KG1 (cell line): ENCODE data around the gene SLC15A3.
A peak's percentile ranks its signal among the peaks of the same experiment; 100 is the strongest.

Experiments used
- DNase-seq: peaks from one replicate; lab custom pipeline; 2025; lab: John Stamatoyannopoulos, UW

Gene SLC15A3

GRCh38 chr11:60928563-60929001 is 23.4 kb downstream of the SLC15A3 start:
- no peak for DNase-seq

GRCh38 chr11:60927600-60927999 is 24.4 kb downstream of the SLC15A3 start:
- DNase-seq, result no peak

GRCh38 chr11:60927061-60927592 is 24.8 kb downstream of the SLC15A3 start:
- no peak for DNase-seq

- no peak for DNase-seq
These were observed 25.5 kb downstream of the SLC15A3 start for GRCh38 chr11:60926500-60926899.

GRCh38 chr11:60925868-60926267 is 26.1 kb downstream of the SLC15A3 start:
- no peak for DNase-seq

GRCh38 chr11:60924906-60925853 is 26.8 kb downstream of the SLC15A3 start:
- no peak for DNase-seq

GRCh38 chr11:60924110-60924905 is 27.7 kb downstream of the SLC15A3 start, which contains the start of gene TMEM132A:
TMEM132A (plus strand) TSS chr11:60924460; CDS start chr11:60924634, 174 bp downstream.
- no peak for DNase-seq

- DNase-seq, result no peak
These were observed 28.2 kb downstream of the SLC15A3 start for GRCh38 chr11:60923800-60924109.

GRCh38 chr11:60923326-60923725 is 28.6 kb downstream of the SLC15A3 start:
- no peak for DNase-seq

GRCh38 chr11:60922906-60923305 is 29.1 kb downstream of the SLC15A3 start:
- no peak for DNase-seq

- DNase-seq, result no peak
These were observed 30.1 kb downstream of the SLC15A3 start for GRCh38 chr11:60921777-60922335.

GRCh38 chr11:60921259-60921658 is 30.7 kb downstream of the SLC15A3 start:
- no peak for DNase-seq

- DNase-seq, result no peak
These were observed 32.0 kb downstream of the SLC15A3 start for GRCh38 chr11:60919956-60920355.

GRCh38 chr11:60919320-60919719 is 32.7 kb downstream of the SLC15A3 start:
- no peak for DNase-seq

GRCh38 chr11:60918939-60919265 is 33.1 kb downstream of the SLC15A3 start:
- no peak for DNase-seq

GRCh38 chr11:60918251-60918938 is 33.6 kb downstream of the SLC15A3 start:
- no peak for DNase-seq

GRCh38 chr11:60917267-60917666 is 34.7 kb downstream of the SLC15A3 start:
- no peak for DNase-seq

GRCh38 chr11:60916669-60917206 is 35.2 kb downstream of the SLC15A3 start:
- no peak for DNase-seq

GRCh38 chr11:60915248-60915914 is 36.6 kb downstream of the SLC15A3 start:
- peak; percentile 80 for DNase-seq

GRCh38 chr11:60914633-60915247 is 37.2 kb downstream of the SLC15A3 start:
- peak; percentile 80 for DNase-seq
